Large intestine (tissue), 3 donors: Measurements from ENCODE around the gene ERC2. TPM values are rescaled to one million over a fixed set of nuclear protein-coding genes. Genes with fewer than 3 reads are reported as not detected.
A peak's percentile ranks its signal among the peaks of the same experiment; 100 is the strongest.
"Not testable (repeated sequence)": the region's sequence is repeated elsewhere in the genome, so short reads cannot be mapped to it uniquely, and the experiment has no call there.

Experiments
- DNase-seq, 2 donors: peaks; one replicate each; pipeline versions ENCODE4 v3.0.0 to v3.0.0-alpha.2; 2013
- H3K27ac ChIP-seq: one replicate; pipeline ENCODE4 v1.5.1; 2013; ENCODE audit warnings: low read length
- H3K27me3 ChIP-seq: 2 replicates; pipeline ENCODE4 v1.6.1; 2013; ENCODE audit warnings: low read length; ENCODE audit not compliant: control insufficient read depth, insufficient read depth
- H3K36me3 ChIP-seq: 2 replicates; pipeline ENCODE4 v1.6.1; 2013; ENCODE audit warnings: low read length; ENCODE audit not compliant: control insufficient read depth, insufficient read depth
- H3K4me1 ChIP-seq: one replicate; pipeline ENCODE4 v1.6.1; 2013; ENCODE audit warnings: low read length; ENCODE audit not compliant: control insufficient read depth, insufficient read depth
- H3K4me3 ChIP-seq: one replicate; pipeline ENCODE4 v1.5.1; 2013; ENCODE audit warnings: low read length
- H3K9me3 ChIP-seq: one replicate; pipeline ENCODE4 v1.6.1; 2013; ENCODE audit warnings: mild to moderate bottlenecking, low read depth, low read length, moderate library complexity; ENCODE audit not compliant: control insufficient read depth
- WGBS: methylation state at CpG from one replicate; pipeline ENCODE4 v1.1.5; 2013; ENCODE audit warnings: low lambda C conversion rate; ENCODE audit not compliant: insufficient coverage; 5-methylcytosine and 5-hydroxymethylcytosine counted together
- polyA plus RNA-seq: library from polyadenylated mRNA; unstranded; fragments of 120-200 nt; gene quantifications from one replicate; pipeline ENCODE4 v1.2.1, GENCODE V29; 2013

ERC2 gene
- polyA plus RNA-seq, 1 donor: 2.4 TPM

GRCh38 chr3:55854494-55854893, 613.8 kb downstream of the ERC2 start:
- Histone ChIP-seq H3K36me3 (no peaks in the 10 kb centered on the region), H3K27me3 (no peaks in the 10 kb centered on the region), H3K4me3 (no peak overlapping the region), H3K4me1 (peaks cover 3% of the 10 kb centered on the region), H3K9me3 (no peaks in the 10 kb centered on the region), H3K27ac (no peak overlapping the region)
- 100% methylated on average over 1 of the region's 5 CpGs for WGBS
- DNase-seq: no peak

GRCh38 chr3:55852326-55852725, 615.9 kb downstream of the ERC2 start:
- Histone ChIP-seq H3K9me3 (no peaks in the 10 kb centered on the region), H3K27ac (no peak overlapping the region), H3K4me3 (no peak overlapping the region), H3K36me3 (no peaks in the 10 kb centered on the region), H3K4me1 (no peaks in the 10 kb centered on the region), H3K27me3 (no peaks in the 10 kb centered on the region)
- WGBS: no CpG with 5 or more reads among the region's 2 CpGs
- no peak for DNase-seq

GRCh38 chr3:55842204-55842603, 626.1 kb downstream of the ERC2 start:
- no peaks in the 10 kb centered on the region for H3K36me3 ChIP-seq
- H3K27me3 ChIP-seq: no peaks in the 10 kb centered on the region
- H3K4me3 ChIP-seq: no peak overlapping the region
- H3K4me1 ChIP-seq: no peaks in the 10 kb centered on the region
- no peak for DNase-seq
- 57% methylated on average over 1 of the region's 3 CpGs for WGBS
- no peak overlapping the region for H3K27ac ChIP-seq
- no peaks in the 10 kb centered on the region for H3K9me3 ChIP-seq

GRCh38 chr3:55831876-55832275, 636.4 kb downstream of the ERC2 start:
- not testable (repeated sequence) for H3K4me3 ChIP-seq, DNase-seq, H3K27me3 ChIP-seq, H3K9me3 ChIP-seq, H3K27ac ChIP-seq, H3K4me1 ChIP-seq, H3K36me3 ChIP-seq
- no CpG with 5 or more reads among the region's 13 CpGs for WGBS

GRCh38 chr3:55828712-55829111, 639.6 kb downstream of the ERC2 start:
- no peak for DNase-seq
- no CpG with 5 or more reads among the region's 2 CpGs for WGBS
- Histone ChIP-seq H3K27me3 (no peaks in the 10 kb centered on the region), H3K4me3 (no peak overlapping the region), H3K27ac (no peak overlapping the region), H3K4me1 (no peaks in the 10 kb centered on the region), H3K9me3 (no peaks in the 10 kb centered on the region), H3K36me3 (no peaks in the 10 kb centered on the region)

GRCh38 chr3:55827786-55828185, 640.5 kb downstream of the ERC2 start:
- no peaks in the 10 kb centered on the region for H3K27me3 ChIP-seq
- no peaks in the 10 kb centered on the region for H3K4me1 ChIP-seq
- DNase-seq: peak; percentile 1 to 4
- H3K9me3 ChIP-seq: no peaks in the 10 kb centered on the region
- no peak overlapping the region for H3K4me3 ChIP-seq
- H3K27ac ChIP-seq: no peak overlapping the region
- WGBS: 75% methylated on average over 2 of the region's 10 CpGs
- no peaks in the 10 kb centered on the region for H3K36me3 ChIP-seq

GRCh38 chr3:55826731-55827496, 641.4 kb downstream of the ERC2 start:
- Histone ChIP-seq H3K36me3 (no peaks in the 10 kb centered on the region), H3K27ac (no peak overlapping the region), H3K4me3 (no peak overlapping the region), H3K9me3 (no peaks in the 10 kb centered on the region), H3K27me3 (no peaks in the 10 kb centered on the region), H3K4me1 (no peaks in the 10 kb centered on the region)
- 93% methylated on average over 4 of the region's 6 CpGs for WGBS
- DNase-seq: no peak

GRCh38 chr3:55826097-55826496, 642.2 kb downstream of the ERC2 start:
- H3K27ac ChIP-seq: no peak overlapping the region
- no peaks in the 10 kb centered on the region for H3K36me3 ChIP-seq
- no peaks in the 10 kb centered on the region for H3K4me1 ChIP-seq
- H3K4me3 ChIP-seq: no peak overlapping the region
- no peaks in the 10 kb centered on the region for H3K27me3 ChIP-seq
- no peaks in the 10 kb centered on the region for H3K9me3 ChIP-seq
- DNase-seq: no peak

GRCh38 chr3:55824406-55824805, 643.9 kb downstream of the ERC2 start:
- Histone ChIP-seq H3K9me3 (no peaks in the 10 kb centered on the region), H3K4me1 (no peaks in the 10 kb centered on the region), H3K36me3 (no peaks in the 10 kb centered on the region), H3K4me3 (no peak overlapping the region), H3K27ac (no peak overlapping the region), H3K27me3 (no peaks in the 10 kb centered on the region)
- no peak for DNase-seq

GRCh38 chr3:55823829-55824228, 644.4 kb downstream of the ERC2 start:
- no peak for DNase-seq
- H3K4me1 ChIP-seq: no peaks in the 10 kb centered on the region
- H3K36me3 ChIP-seq: no peaks in the 10 kb centered on the region
- H3K9me3 ChIP-seq: no peaks in the 10 kb centered on the region
- no CpG with 5 or more reads among the region's 1 CpG for WGBS
- H3K27me3 ChIP-seq: no peaks in the 10 kb centered on the region
- H3K27ac ChIP-seq: no peak overlapping the region
- H3K4me3 ChIP-seq: no peak overlapping the region

- DNase-seq: no peak
- Histone ChIP-seq H3K4me3 (no peak overlapping the region), H3K9me3 (no peaks in the 10 kb centered on the region), H3K36me3 (no peaks in the 10 kb centered on the region), H3K27me3 (no peaks in the 10 kb centered on the region), H3K4me1 (no peaks in the 10 kb centered on the region), H3K27ac (no peak overlapping the region)
Observed at GRCh38 chr3:55823001-55823400, 645.3 kb downstream of the ERC2 start.
